ENCODE results near the gene MATCAP1. TPM values are rescaled to one million over a fixed set of nuclear protein-coding genes. Genes with fewer than 3 reads are reported as not detected.

Gene MATCAP1
- total and polyA plus RNA-seq, 8 donors, result 4.8 to 55.6 (median 14.7) TPM

DNA sequence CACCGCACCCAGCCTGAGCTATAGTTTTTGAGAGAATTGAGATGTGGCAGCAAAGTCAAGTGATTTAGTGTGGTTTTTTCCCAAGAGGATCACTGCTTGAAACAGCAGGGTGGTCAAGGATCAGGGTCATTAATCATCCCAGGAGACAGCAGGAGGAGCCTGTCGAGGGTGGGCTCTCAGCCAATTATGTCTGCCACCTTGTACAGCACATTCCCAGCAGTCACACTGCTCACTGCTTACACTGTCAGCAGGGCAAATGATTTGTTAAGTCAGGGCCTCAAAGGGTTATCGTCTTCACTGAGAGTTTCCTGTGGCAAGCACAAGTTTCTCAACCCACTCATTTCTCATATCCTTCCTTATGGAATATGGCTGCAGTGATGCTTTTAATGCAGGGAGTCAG, 46.2 kb downstream of the MATCAP1 start:
- no peak overlapping the region for H3K27ac ChIP-seq
- TF ChIP-seq, protein P1, sequence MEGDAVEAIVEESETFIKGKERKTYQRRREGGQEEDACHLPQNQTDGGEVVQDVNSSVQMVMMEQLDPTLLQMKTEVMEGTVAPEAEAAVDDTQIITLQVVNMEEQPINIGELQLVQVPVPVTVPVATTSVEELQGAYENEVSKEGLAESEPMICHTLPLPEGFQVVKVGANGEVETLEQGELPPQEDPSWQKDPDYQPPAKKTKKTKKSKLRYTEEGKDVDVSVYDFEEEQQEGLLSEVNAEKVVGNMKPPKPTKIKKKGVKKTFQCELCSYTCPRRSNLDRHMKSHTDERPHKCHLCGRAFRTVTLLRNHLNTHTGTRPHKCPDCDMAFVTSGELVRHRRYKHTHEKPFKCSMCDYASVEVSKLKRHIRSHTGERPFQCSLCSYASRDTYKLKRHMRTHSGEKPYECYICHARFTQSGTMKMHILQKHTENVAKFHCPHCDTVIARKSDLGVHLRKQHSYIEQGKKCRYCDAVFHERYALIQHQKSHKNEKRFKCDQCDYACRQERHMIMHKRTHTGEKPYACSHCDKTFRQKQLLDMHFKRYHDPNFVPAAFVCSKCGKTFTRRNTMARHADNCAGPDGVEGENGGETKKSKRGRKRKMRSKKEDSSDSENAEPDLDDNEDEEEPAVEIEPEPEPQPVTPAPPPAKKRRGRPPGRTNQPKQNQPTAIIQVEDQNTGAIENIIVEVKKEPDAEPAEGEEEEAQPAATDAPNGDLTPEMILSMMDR (IDR thresholded peaks at IDR 0.05), result no peak
- H3K36me3 ChIP-seq, result peaks cover 3 to 51% (median 12%) of the 10 kb centered on the region in 3 donors
- DNase-seq (no peak), ATAC-seq (no peak), FAIRE-seq (no peak)
- intact Hi-C loops (cut with DNase I), result no loop called here
- no peaks in the 10 kb centered on the region for H3K9me3 ChIP-seq
- H3K4me1 ChIP-seq, result no peaks in the 10 kb centered on the region
- no peak overlapping the region for H3K4me3 ChIP-seq
- 61 to 65% methylated on average over 3 of the region's 3 CpGs for WGBS, 2 donors
- no peaks in the 10 kb centered on the region for H3K27me3 ChIP-seq

DNA sequence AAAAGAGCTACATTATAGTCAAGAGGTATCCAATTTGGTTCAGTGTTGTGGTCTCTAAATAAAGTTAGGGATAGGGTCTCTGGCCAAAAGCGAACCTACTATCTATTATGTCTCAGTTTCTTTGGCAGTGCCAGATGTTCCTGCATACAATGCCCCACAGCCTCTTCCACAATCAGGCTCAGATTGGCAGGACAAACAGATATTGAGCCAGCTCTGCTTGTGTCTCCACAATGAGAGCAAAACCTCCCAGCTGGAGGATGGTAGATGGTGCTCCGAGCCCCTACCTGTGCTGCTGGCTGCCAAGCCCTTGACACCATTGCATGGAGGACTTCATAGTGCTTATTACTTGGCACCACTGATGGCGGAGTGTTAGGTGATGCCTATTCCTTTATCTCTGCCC, 54.3 kb downstream of the MATCAP1 start:
- H3K27me3 ChIP-seq, result no peaks in the 10 kb centered on the region
- no peak overlapping the region for H3K4me3 ChIP-seq
- no peak for DNase-seq
- no peak for FAIRE-seq
- no peak for ATAC-seq
- H3K36me3 ChIP-seq, result peaks cover 0 to 7% (median 0%) of the 10 kb centered on the region in 3 donors
- intact Hi-C loops (cut with DNase I), result no loop called here
- WGBS, 2 donors, result 94 to 95% methylated on average over 3 of the region's 3 CpGs
- H3K4me1 ChIP-seq, result no peaks in the 10 kb centered on the region
- no peaks in the 10 kb centered on the region for H3K9me3 ChIP-seq
- TF ChIP-seq, protein P1 (IDR thresholded peaks at IDR 0.05), result no peak
- no peak overlapping the region for H3K27ac ChIP-seq

DNA sequence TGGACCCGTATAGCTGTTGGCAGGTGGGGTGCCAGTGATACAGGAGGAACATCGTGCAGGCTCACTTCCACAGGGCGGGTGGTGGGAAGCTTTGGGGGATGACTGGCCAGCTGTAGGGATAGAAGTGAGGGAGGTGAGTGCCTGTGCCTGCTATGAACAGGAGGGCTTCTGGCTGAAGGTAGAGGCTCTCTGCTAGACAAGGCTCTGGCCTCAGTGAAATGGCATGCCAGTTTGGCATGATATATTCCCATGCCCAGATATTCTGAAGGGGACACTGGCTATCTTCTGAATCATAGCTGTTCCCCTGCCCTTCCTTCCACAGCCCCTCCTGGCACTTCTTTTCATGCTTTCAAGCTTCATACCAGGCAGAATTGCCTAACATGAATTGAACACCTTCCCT, 54.9 kb downstream of the MATCAP1 start:
- no peak for FAIRE-seq
- H3K9me3 ChIP-seq, result no peaks in the 10 kb centered on the region
- no peak for ATAC-seq
- H3K27ac ChIP-seq, result no peak overlapping the region
- peaks cover 0 to 7% (median 0%) of the 10 kb centered on the region in 3 donors for H3K36me3 ChIP-seq
- no peak for DNase-seq
- intact Hi-C loops (cut with DNase I), result no loop called here
- H3K4me3 ChIP-seq, result no peak overlapping the region
- H3K4me1 ChIP-seq, result no peaks in the 10 kb centered on the region
- WGBS, 2 donors, result 83 to 96% methylated on average over 3 of the region's 3 CpGs
- TF ChIP-seq, protein P1 (IDR thresholded peaks at IDR 0.05), result no peak
- no peaks in the 10 kb centered on the region for H3K27me3 ChIP-seq

DNA sequence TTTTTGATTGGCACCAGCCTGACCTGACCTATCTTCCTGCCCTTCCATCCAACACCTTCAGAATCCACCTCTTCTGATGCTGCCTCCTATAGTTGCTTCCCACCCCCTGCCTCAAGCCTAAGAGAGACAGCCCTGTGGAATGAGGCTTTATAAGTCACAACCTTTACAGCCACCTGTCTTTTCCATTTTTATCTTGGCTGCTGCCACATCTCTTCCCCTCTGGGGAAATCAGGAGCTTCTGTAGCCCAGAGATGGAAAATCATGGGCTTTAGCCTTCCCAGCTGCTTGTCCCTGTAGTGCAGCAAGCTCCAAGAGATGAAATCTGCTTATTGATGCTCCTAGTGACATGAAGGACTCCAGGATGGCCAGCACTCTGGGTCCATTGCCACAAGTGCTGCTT, 55.3 kb downstream of the MATCAP1 start:
- TF ChIP-seq, protein P1 (IDR thresholded peaks at IDR 0.05), result no peak
- H3K9me3 ChIP-seq, result no peaks in the 10 kb centered on the region
- H3K4me3 ChIP-seq, result no peak overlapping the region
- no peaks in the 10 kb centered on the region for H3K4me1 ChIP-seq
- no peaks in the 10 kb centered on the region for H3K27me3 ChIP-seq
- intact Hi-C loops (cut with DNase I), result no loop called here
- DNase-seq (no peak), ATAC-seq (no peak), FAIRE-seq (no peak)
- no peak overlapping the region for H3K27ac ChIP-seq
- peaks cover 0 to 7% (median 0%) of the 10 kb centered on the region in 3 donors for H3K36me3 ChIP-seq

Small RNA genes within 50 kb of the gene (microRNA-seq; reads per million reads assigned to microRNA genes)
- 105 to 204 reads per million in 2 donors for gene MIR328

Other genes with a start within 250 kb of the MATCAP1 start
- 10 to 100 TPM; 14.8 to 31.5 (median 22.0) TPM for gene CIAO2B, start 249.6 kb downstream of the MATCAP1 start, total RNA-seq
- gene CIAO2B, start 249.6 kb downstream of the MATCAP1 start, polyA plus RNA-seq, result 10 to 100 TPM; 73.7 to 86.9 TPM
- gene CES2, start 248.4 kb downstream of the MATCAP1 start, total RNA-seq, result 10 to 100 TPM; 14.3 to 23.1 (median 17.3) TPM
- gene CES2, start 248.4 kb downstream of the MATCAP1 start, polyA plus RNA-seq, result 10 to 100 TPM; 14.9 to 18.6 TPM
- gene CES3, start 222.7 kb downstream of the MATCAP1 start, total RNA-seq, result 1 to 10 TPM; 1.9 to 6.2 (median 4.6) TPM
- 1 to 10 TPM; 4.6 to 7.3 TPM for gene CES3, start 222.7 kb downstream of the MATCAP1 start, polyA plus RNA-seq
- gene CES4A, start 195.4 kb downstream of the MATCAP1 start, total RNA-seq, result 10 to 100 TPM in 1 of 6 donors, 1 to 10 TPM in 5; 3.2 to 10.2 (median 4.6) TPM
- 10 to 100 TPM; 43.1 to 59.5 TPM for gene CES4A, start 195.4 kb downstream of the MATCAP1 start, polyA plus RNA-seq
- 10 to 100 TPM; 13.1 to 27.0 (median 20.1) TPM for gene CBFB, start 154.8 kb downstream of the MATCAP1 start, total RNA-seq
- gene CBFB, start 154.8 kb downstream of the MATCAP1 start, polyA plus RNA-seq, result 10 to 100 TPM; 11.5 to 19.7 TPM
- 1 to 10 TPM; 2.8 to 7.3 (median 4.2) TPM for gene PHAF1, start 74.0 kb downstream of the MATCAP1 start, total RNA-seq
- 1 to 10 TPM; 6.1 to 8.9 TPM for gene PHAF1, start 74.0 kb downstream of the MATCAP1 start, polyA plus RNA-seq
- gene B3GNT9, start 33.0 kb downstream of the MATCAP1 start, total RNA-seq, result 1 to 10 TPM; 1.8 to 5.1 (median 3.5) TPM
- 1 to 10 TPM; 3.0 to 9.3 TPM for gene B3GNT9, start 33.0 kb downstream of the MATCAP1 start, polyA plus RNA-seq
- 10 to 100 TPM in 4 of 6 donors, 1 to 10 TPM in 2; 9.4 to 17.4 (median 11.5) TPM for gene TRADD, start 24.1 kb downstream of the MATCAP1 start, total RNA-seq
- gene TRADD, start 24.1 kb downstream of the MATCAP1 start, polyA plus RNA-seq, result 10 to 100 TPM; 21.3 to 33.3 TPM
- gene FBXL8, start 24.0 kb downstream of the MATCAP1 start, total RNA-seq, result 10 to 100 TPM; 12.9 to 31.7 (median 24.2) TPM
- 10 to 100 TPM; 41.6 to 86.2 TPM for gene FBXL8, start 24.0 kb downstream of the MATCAP1 start, polyA plus RNA-seq
- 10 to 100 TPM; 34.9 to 70.0 (median 49.1) TPM for gene HSF4, start 19.2 kb downstream of the MATCAP1 start, total RNA-seq
- 100 to 1,000 TPM; 310 to 330 TPM for gene HSF4, start 19.2 kb downstream of the MATCAP1 start, polyA plus RNA-seq
- gene NOL3, start 13.4 kb downstream of the MATCAP1 start, total RNA-seq, result 10 to 100 TPM; 15.2 to 31.2 (median 19.8) TPM
- gene NOL3, start 13.4 kb downstream of the MATCAP1 start, polyA plus RNA-seq, result 100 to 1,000 TPM in 1 of 2 donors, 10 to 100 TPM in 1; 84.5 to 119 TPM
- gene EXOC3L1, start 6.2 kb upstream of the MATCAP1 start, total RNA-seq, result 1 to 10 TPM in 3 of 6 donors, under 1 TPM in 3; 0.67 to 2.3 (median 1.2) TPM
- 1 to 10 TPM; 5.2 to 6.2 TPM for gene EXOC3L1, start 6.2 kb upstream of the MATCAP1 start, polyA plus RNA-seq
- 10 to 100 TPM; 14.8 to 27.7 (median 19.3) TPM for gene E2F4, start 8.2 kb upstream of the MATCAP1 start, total RNA-seq
- 10 to 100 TPM; 54.9 to 61.3 TPM for gene E2F4, start 8.2 kb upstream of the MATCAP1 start, polyA plus RNA-seq
- gene ELMO3, start 15.2 kb upstream of the MATCAP1 start, total RNA-seq, result 10 to 100 TPM; 14.6 to 23.7 (median 23.0) TPM
- 10 to 100 TPM; 41.0 to 52.4 TPM for gene ELMO3, start 15.2 kb upstream of the MATCAP1 start, polyA plus RNA-seq
- 10 to 100 TPM; 19.2 to 31.2 (median 26.0) TPM for gene TMEM208, start 43.2 kb upstream of the MATCAP1 start, total RNA-seq
- gene TMEM208, start 43.2 kb upstream of the MATCAP1 start, polyA plus RNA-seq, result 10 to 100 TPM; 83.4 to 96.6 TPM
- gene FHOD1, start 63.5 kb upstream of the MATCAP1 start, total RNA-seq, result 10 to 100 TPM in 2 of 6 donors, 1 to 10 TPM in 4; 7.8 to 20.8 (median 8.8) TPM
- gene FHOD1, start 63.5 kb upstream of the MATCAP1 start, polyA plus RNA-seq, result 10 to 100 TPM; 34.0 to 41.2 TPM
- under 1 TPM; 0.22 to 0.69 (median 0.48) TPM for gene SLC9A5, start 65.0 kb upstream of the MATCAP1 start, total RNA-seq
- 1 to 10 TPM; 1.3 to 1.5 TPM for gene SLC9A5, start 65.0 kb upstream of the MATCAP1 start, polyA plus RNA-seq
- 1 to 10 TPM; 3.5 to 8.1 (median 5.2) TPM for gene PLEKHG4, start 95.6 kb upstream of the MATCAP1 start, total RNA-seq
- gene PLEKHG4, start 95.6 kb upstream of the MATCAP1 start, polyA plus RNA-seq, result 10 to 100 TPM; 17.2 to 28.5 TPM
- gene KCTD19, start 142.8 kb upstream of the MATCAP1 start, total RNA-seq, result under 1 TPM in 4 of 6 donors, not detected in 2; 0.09 to 0.56 (median 0.36) TPM
- gene KCTD19, start 142.8 kb upstream of the MATCAP1 start, polyA plus RNA-seq, result under 1 TPM; 0.42 to 0.70 TPM
- 1 to 10 TPM; 1.3 to 2.7 (median 2.1) TPM for gene LRRC36, start 142.9 kb upstream of the MATCAP1 start, total RNA-seq
- 10 to 100 TPM in 1 of 2 donors, 1 to 10 TPM in 1; 4.2 to 16.4 TPM for gene LRRC36, start 142.9 kb upstream of the MATCAP1 start, polyA plus RNA-seq
- gene TPPP3, start 209.5 kb upstream of the MATCAP1 start, total RNA-seq, result 10 to 100 TPM in 2 of 6 donors, 1 to 10 TPM in 4; 4.5 to 30.3 (median 7.1) TPM
- 10 to 100 TPM; 30.1 to 76.2 TPM for gene TPPP3, start 209.5 kb upstream of the MATCAP1 start, polyA plus RNA-seq
- gene ZDHHC1, start 232.5 kb upstream of the MATCAP1 start, total RNA-seq, result 10 to 100 TPM in 2 of 6 donors, 1 to 10 TPM in 4; 8.1 to 11.3 (median 9.7) TPM
- gene ZDHHC1, start 232.5 kb upstream of the MATCAP1 start, polyA plus RNA-seq, result 10 to 100 TPM; 11.2 to 15.2 TPM
- gene HSD11B2, start 247.2 kb upstream of the MATCAP1 start, total RNA-seq, result 1 to 10 TPM; 1.4 to 6.8 (median 5.0) TPM
- gene HSD11B2, start 247.2 kb upstream of the MATCAP1 start, polyA plus RNA-seq, result 10 to 100 TPM in 1 of 2 donors, 1 to 10 TPM in 1; 7.7 to 11.3 TPM